GM12878 (cell line): Measurements from ENCODE around the gene GSAP. TPM values are rescaled to one million over a fixed set of nuclear protein-coding genes. Genes with fewer than 3 reads are reported as not detected.
A peak's percentile ranks its signal among the peaks of the same experiment; 100 is the strongest.

Experiments used
- CBFB ChIP-seq: IDR thresholded peaks from 2 replicates; pipeline ENCODE4 v1.6.1; 2016; ENCODE audit warnings: antibody characterized with exemption, low read depth
- CHD2 ChIP-seq: IDR thresholded peaks from 2 replicates; pipeline ENCODE4 v1.6.1; 2011; ENCODE audit warnings: low read depth, low read length, improper control_type of control experiment, borderline replicate concordance
- CREB1 ChIP-seq: IDR thresholded peaks from 2 replicates; pipeline ENCODE4 v1.6.1; 2012; ENCODE audit warnings: low read depth, mild to moderate bottlenecking, inconsistent platforms
- CREM ChIP-seq: IDR thresholded peaks from 2 replicates; pipeline ENCODE4 v1.6.1; 2014; ENCODE audit warnings: antibody characterized with exemption, low read depth
- FOXM1 ChIP-seq: IDR thresholded peaks from 2 replicates; pipeline ENCODE4 v1.6.1; 2012; ENCODE audit warnings: low read depth, mild to moderate bottlenecking, inconsistent platforms, low read length, moderate library complexity
- KAT2A ChIP-seq: conservative IDR thresholded peaks from 2 replicates; pipeline ENCODE4 v1.6.1; 2011; ENCODE audit warnings: low read depth, low read length; ENCODE audit not compliant: control insufficient read depth
- NBN ChIP-seq: fragments of 450-650 bp; IDR thresholded peaks from 2 replicates; pipeline ENCODE4 v1.6.1; 2016
- NFXL1 ChIP-seq: fragments of 450-650 bp; IDR thresholded peaks from 2 replicates; pipeline ENCODE4 v1.6.1; 2017; ENCODE audit warnings: antibody characterized with exemption, mild to moderate bottlenecking, borderline replicate concordance
- NFYA ChIP-seq: IDR thresholded peaks from 2 replicates; pipeline ENCODE4 v1.6.1; 2011; ENCODE audit warnings: low read depth, mild to moderate bottlenecking, low read length, improper control_type of control experiment, borderline replicate concordance
- NFYB ChIP-seq: IDR thresholded peaks from 2 replicates; pipeline ENCODE4 v1.6.1; 2011; ENCODE audit warnings: low read depth, mild to moderate bottlenecking, low read length, improper control_type of control experiment, moderate library complexity; ENCODE audit not compliant: insufficient read depth
- RBBP5 ChIP-seq: fragments of 200-600 bp; sonication (generic); conservative IDR thresholded peaks from 2 replicates; pipeline ENCODE4 v1.6.1; 2016
- RFX5 ChIP-seq: IDR thresholded peaks from 2 replicates; pipeline ENCODE4 v1.6.1; 2011; ENCODE audit warnings: low read depth, low read length, improper control_type of control experiment
- SIN3A ChIP-seq: IDR thresholded peaks from 2 replicates; pipeline ENCODE4 v1.6.1; 2012; ENCODE audit warnings: low read depth, low read length, improper control_type of control experiment
- STAT1 ChIP-seq: fragments of 450-650 bp; conservative IDR thresholded peaks from 2 replicates; pipeline ENCODE4 v1.6.1; 2014; ENCODE audit warnings: antibody characterized with exemption, mild to moderate bottlenecking
- TBL1XR1 ChIP-seq: IDR thresholded peaks from 2 replicates; pipeline ENCODE4 v1.6.1; 2012; ENCODE audit warnings: low read depth, low read length, improper control_type of control experiment
- YBX1 ChIP-seq: fragments of 450-650 bp; IDR thresholded peaks from 2 replicates; pipeline ENCODE4 v1.6.1; 2016; ENCODE audit warnings: antibody characterized with exemption
- ZZZ3 ChIP-seq: IDR thresholded peaks from 2 replicates; pipeline ENCODE4 v1.6.1; 2011; ENCODE audit warnings: low read depth; ENCODE audit not compliant: control insufficient read depth, insufficient read length
- polyA plus RNA-seq, 11 experiments: library from polyadenylated mRNA; depleted of rRNA in 4 of 11; unstranded in 6 of 11; stranded (reverse) in 5 of 11; fragments of >200 nt; fragmentation: Nextera tagmentation in 4 of 11; fragmentation: Illumina TruSeq in 1 of 11; extraction: Ambion mirVana in 4 of 11; extraction: Trizol in 1 of 11; gene quantifications; 1 replicate in 1 of 11; 2 replicates in 10 of 11; pipeline versions ENCODE4 v1.2.1 to v1.2.3, GENCODE V29; 2011 to 2016; ENCODE audit warnings: inconsistent platforms in 2 of 11, missing spikeins in 2 of 11, low read depth in 1 of 11
- total RNA-seq, 4 experiments: library from RNA; depleted of rRNA in 3 of 4; stranded (reverse); fragments of >200 nt in 3 of 4; fragmentation: Illumina TruSeq in 1 of 4; extraction: Trizol in 1 of 4; gene quantifications; 2 replicates each; pipeline versions ENCODE4 v1.2.1 to v1.2.3, GENCODE V29; 2013 to 2021
- TF ChIP-seq, protein P1 (sequence below): fragments of 450-650 bp; IDR thresholded peaks from 2 replicates; pipeline ENCODE4 v1.6.1; 2016; ENCODE audit warnings: mild to moderate bottlenecking
- TF ChIP-seq, protein P2 (sequence below): IDR thresholded peaks from 2 replicates; pipeline ENCODE4 v1.6.1; 2011; ENCODE audit warnings: mild to moderate bottlenecking, low read depth, low read length, moderate library complexity; ENCODE audit not compliant: insufficient replicate concordance
- TF ChIP-seq, protein P3 (sequence below), 3 experiments: IDR thresholded peaks in 2 of 3; conservative IDR thresholded peaks in 1 of 3; 2 replicates each; pipeline ENCODE4 v1.5.1; 2011; ENCODE audit warnings: low read depth in 3 of 3, low read length in 3 of 3, mild to moderate bottlenecking in 3 of 3, control low read depth in 2 of 3, moderate library complexity in 2 of 3, inconsistent platforms in 1 of 3, mixed read lengths in 1 of 3; ENCODE audit not compliant: control insufficient read depth in 2 of 3, insufficient read depth in 1 of 3; ENCODE audit errors: extremely low read depth in 1 of 3
- TF ChIP-seq, protein P4 (sequence below): IDR thresholded peaks from 2 replicates; pipeline ENCODE4 v1.6.1; 2011; ENCODE audit warnings: borderline replicate concordance, low read depth, mild to moderate bottlenecking, moderate library complexity, low read length; ENCODE audit not compliant: insufficient read depth, poor library complexity, severe bottlenecking
- TF ChIP-seq, protein P5 (sequence below): fragments of 450-650 bp; IDR thresholded peaks from 2 replicates; pipeline ENCODE4 v1.6.1; 2017; ENCODE audit warnings: low read depth, mild to moderate bottlenecking, moderate library complexity
- TF ChIP-seq, protein P6 (sequence below): fragments of 150-350 bp; IDR thresholded peaks from 2 replicates; pipeline ENCODE4 v1.6.1; 2014; ENCODE audit warnings: mild to moderate bottlenecking, low read depth, low read length

Gene GSAP
- total and polyA plus RNA-seq, 10 of the 15 experiments (the other 5 are each of a cell fraction or from before 2014, with no cell fraction given): 6.6 to 38.1 (median 21.8) TPM

DNA sequence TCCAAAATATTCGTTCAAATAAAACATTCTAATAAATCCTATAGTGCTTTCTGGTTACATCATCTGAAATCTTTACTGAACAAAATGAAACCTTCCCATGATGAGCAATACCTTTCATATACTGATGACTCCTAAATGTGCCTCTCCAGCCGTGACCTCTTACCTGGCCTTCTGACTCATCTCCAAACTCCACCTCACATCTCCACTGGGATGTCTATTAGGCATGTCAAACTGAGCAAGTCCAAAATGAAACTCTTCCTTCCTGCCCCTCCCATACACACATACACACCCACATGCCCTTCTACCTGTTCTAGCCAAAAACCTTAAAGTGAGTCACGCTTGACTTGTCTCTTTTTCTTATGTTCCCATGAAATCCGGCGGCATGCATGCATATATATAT is 22.9 kb downstream of the GSAP start (continued):
- TF ChIP-seq, protein P1, sequence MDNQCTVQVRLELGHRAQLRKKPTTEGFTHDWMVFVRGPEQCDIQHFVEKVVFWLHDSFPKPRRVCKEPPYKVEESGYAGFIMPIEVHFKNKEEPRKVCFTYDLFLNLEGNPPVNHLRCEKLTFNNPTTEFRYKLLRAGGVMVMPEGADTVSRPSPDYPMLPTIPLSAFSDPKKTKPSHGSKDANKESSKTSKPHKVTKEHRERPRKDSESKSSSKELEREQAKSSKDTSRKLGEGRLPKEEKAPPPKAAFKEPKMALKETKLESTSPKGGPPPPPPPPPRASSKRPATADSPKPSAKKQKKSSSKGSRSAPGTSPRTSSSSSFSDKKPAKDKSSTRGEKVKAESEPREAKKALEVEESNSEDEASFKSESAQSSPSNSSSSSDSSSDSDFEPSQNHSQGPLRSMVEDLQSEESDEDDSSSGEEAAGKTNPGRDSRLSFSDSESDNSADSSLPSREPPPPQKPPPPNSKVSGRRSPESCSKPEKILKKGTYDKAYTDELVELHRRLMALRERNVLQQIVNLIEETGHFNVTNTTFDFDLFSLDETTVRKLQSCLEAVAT: no peak
- TF ChIP-seq STAT1 (no peak), CREM (peak; percentile 76), ZZZ3 (no peak), NBN (peak; percentile 70), KAT2A (no peak), NFYA (no peak), RBBP5 (no peak), TBL1XR1 (no peak), NFXL1 (no peak), NFYB (no peak), SIN3A (no peak), CREB1 (peak; percentile 82), CBFB (no peak), CHD2 (no peak), RFX5 (no peak), FOXM1 (peak; percentile 69; the same call in 1 of the 2 replicates), YBX1 (no peak)
- TF ChIP-seq, protein P2, sequence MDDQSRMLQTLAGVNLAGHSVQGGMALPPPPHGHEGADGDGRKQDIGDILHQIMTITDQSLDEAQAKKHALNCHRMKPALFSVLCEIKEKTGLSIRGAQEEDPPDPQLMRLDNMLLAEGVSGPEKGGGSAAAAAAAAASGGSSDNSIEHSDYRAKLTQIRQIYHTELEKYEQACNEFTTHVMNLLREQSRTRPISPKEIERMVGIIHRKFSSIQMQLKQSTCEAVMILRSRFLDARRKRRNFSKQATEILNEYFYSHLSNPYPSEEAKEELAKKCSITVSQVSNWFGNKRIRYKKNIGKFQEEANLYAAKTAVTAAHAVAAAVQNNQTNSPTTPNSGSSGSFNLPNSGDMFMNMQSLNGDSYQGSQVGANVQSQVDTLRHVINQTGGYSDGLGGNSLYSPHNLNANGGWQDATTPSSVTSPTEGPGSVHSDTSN: no peak
- TF ChIP-seq, protein P3, sequence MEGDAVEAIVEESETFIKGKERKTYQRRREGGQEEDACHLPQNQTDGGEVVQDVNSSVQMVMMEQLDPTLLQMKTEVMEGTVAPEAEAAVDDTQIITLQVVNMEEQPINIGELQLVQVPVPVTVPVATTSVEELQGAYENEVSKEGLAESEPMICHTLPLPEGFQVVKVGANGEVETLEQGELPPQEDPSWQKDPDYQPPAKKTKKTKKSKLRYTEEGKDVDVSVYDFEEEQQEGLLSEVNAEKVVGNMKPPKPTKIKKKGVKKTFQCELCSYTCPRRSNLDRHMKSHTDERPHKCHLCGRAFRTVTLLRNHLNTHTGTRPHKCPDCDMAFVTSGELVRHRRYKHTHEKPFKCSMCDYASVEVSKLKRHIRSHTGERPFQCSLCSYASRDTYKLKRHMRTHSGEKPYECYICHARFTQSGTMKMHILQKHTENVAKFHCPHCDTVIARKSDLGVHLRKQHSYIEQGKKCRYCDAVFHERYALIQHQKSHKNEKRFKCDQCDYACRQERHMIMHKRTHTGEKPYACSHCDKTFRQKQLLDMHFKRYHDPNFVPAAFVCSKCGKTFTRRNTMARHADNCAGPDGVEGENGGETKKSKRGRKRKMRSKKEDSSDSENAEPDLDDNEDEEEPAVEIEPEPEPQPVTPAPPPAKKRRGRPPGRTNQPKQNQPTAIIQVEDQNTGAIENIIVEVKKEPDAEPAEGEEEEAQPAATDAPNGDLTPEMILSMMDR (IDR thresholded peaks at IDR 0.05 in 2 of 3, conservative IDR thresholded peaks at IDR 0.05 in 1 of 3; ENCODE audit: control insufficient read depth in 2 of 3, extremely low read depth in 1 of 3, insufficient read depth in 1 of 3, low read depth in 3 of 3, low read length in 3 of 3): no peak
- TF ChIP-seq, protein P4, sequence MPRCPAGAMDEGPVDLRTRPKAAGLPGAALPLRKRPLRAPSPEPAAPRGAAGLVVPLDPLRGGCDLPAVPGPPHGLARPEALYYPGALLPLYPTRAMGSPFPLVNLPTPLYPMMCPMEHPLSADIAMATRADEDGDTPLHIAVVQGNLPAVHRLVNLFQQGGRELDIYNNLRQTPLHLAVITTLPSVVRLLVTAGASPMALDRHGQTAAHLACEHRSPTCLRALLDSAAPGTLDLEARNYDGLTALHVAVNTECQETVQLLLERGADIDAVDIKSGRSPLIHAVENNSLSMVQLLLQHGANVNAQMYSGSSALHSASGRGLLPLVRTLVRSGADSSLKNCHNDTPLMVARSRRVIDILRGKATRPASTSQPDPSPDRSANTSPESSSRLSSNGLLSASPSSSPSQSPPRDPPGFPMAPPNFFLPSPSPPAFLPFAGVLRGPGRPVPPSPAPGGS: peak; percentile 83
- TF ChIP-seq, protein P5, sequence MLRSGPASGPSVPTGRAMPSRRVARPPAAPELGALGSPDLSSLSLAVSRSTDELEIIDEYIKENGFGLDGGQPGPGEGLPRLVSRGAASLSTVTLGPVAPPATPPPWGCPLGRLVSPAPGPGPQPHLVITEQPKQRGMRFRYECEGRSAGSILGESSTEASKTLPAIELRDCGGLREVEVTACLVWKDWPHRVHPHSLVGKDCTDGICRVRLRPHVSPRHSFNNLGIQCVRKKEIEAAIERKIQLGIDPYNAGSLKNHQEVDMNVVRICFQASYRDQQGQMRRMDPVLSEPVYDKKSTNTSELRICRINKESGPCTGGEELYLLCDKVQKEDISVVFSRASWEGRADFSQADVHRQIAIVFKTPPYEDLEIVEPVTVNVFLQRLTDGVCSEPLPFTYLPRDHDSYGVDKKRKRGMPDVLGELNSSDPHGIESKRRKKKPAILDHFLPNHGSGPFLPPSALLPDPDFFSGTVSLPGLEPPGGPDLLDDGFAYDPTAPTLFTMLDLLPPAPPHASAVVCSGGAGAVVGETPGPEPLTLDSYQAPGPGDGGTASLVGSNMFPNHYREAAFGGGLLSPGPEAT: peak; percentile 81
- TF ChIP-seq, protein P6, sequence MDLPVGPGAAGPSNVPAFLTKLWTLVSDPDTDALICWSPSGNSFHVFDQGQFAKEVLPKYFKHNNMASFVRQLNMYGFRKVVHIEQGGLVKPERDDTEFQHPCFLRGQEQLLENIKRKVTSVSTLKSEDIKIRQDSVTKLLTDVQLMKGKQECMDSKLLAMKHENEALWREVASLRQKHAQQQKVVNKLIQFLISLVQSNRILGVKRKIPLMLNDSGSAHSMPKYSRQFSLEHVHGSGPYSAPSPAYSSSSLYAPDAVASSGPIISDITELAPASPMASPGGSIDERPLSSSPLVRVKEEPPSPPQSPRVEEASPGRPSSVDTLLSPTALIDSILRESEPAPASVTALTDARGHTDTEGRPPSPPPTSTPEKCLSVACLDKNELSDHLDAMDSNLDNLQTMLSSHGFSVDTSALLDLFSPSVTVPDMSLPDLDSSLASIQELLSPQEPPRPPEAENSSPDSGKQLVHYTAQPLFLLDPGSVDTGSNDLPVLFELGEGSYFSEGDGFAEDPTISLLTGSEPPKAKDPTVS: no peak
